SU-DHL-6 (cell line): ENCODE results near the gene FKBP1A.

ENCODE experiments used
- H2AFZ ChIP-seq: fragments of 200-600 bp; sonication (generic); 2 replicates; pipeline ENCODE4 v1.6.1; 2014; ENCODE audit warnings: low read depth, mild to moderate bottlenecking, moderate library complexity, mixed read lengths, antibody characterized with exemption, low read length; ENCODE audit not compliant: severe bottlenecking
- H3F3A ChIP-seq: fragments of 200-600 bp; shearing (Covaris generic); 2 replicates; pipeline ENCODE4 v1.6.0; 2016; ENCODE audit warnings: antibody characterized with exemption, mild to moderate bottlenecking; ENCODE audit not compliant: insufficient read depth
- H3K27ac ChIP-seq: fragments of 200-600 bp; sonication (generic); 2 replicates; pipeline ENCODE4 v1.5.1; 2016; ENCODE audit warnings: low read depth, mild to moderate bottlenecking, low read length, moderate library complexity, mixed read lengths
- H3K27me3 ChIP-seq: fragments of 200-600 bp; sonication (generic), shearing (Covaris generic); 2 replicates; pipeline ENCODE4 v1.6.0; 2014; ENCODE audit warnings: mild to moderate bottlenecking, low read length
- H3K36me3 ChIP-seq: fragments of 200-600 bp; sonication (generic); 2 replicates; pipeline ENCODE4 v1.6.1; 2014; ENCODE audit warnings: mild to moderate bottlenecking, low read length, mixed read lengths
- H3K4me2 ChIP-seq: fragments of 300-600, 200-600 bp; shearing (Covaris generic), sonication (generic); 2 replicates; pipeline ENCODE4 v1.6.0; 2014; ENCODE audit warnings: low read length, low read depth, mild to moderate bottlenecking; ENCODE audit not compliant: poor library complexity, severe bottlenecking
- H3K4me3 ChIP-seq: fragments of 200-600 bp; sonication (generic); 2 replicates; pipeline ENCODE4 v1.5.1; 2014; ENCODE audit warnings: antibody characterized with exemption, low read length, mild to moderate bottlenecking, mixed read lengths; ENCODE audit not compliant: insufficient read depth, poor library complexity, severe bottlenecking
- H3K79me2 ChIP-seq: fragments of 200-600 bp; sonication (generic); 2 replicates; pipeline ENCODE4 v1.6.1; 2014; ENCODE audit warnings: mild to moderate bottlenecking, low read length, moderate library complexity; ENCODE audit not compliant: insufficient read depth
- H3K9ac ChIP-seq: fragments of 200-600 bp; sonication (generic); 2 replicates; pipeline ENCODE4 v1.7.0; 2014; ENCODE audit warnings: mild to moderate bottlenecking, low read length
- H3K9me2 ChIP-seq: fragments of 200-600 bp; sonication (generic); replicated peaks from 2 replicates; pipeline ENCODE4 v1.6.1; 2014; ENCODE audit warnings: low read length; ENCODE audit not compliant: insufficient read depth
- H3K9me3 ChIP-seq: fragments of 200-600 bp; sonication (generic); 2 replicates; pipeline ENCODE4 v1.6.1; 2014; ENCODE audit warnings: low read length, mixed read lengths; ENCODE audit not compliant: insufficient read depth
- H4K20me1 ChIP-seq: fragments of 200-600 bp; sonication (generic); 2 replicates; pipeline ENCODE4 v1.6.1; 2014; ENCODE audit warnings: low read depth, mild to moderate bottlenecking, antibody characterized with exemption, low read length, moderate library complexity, mixed read lengths
- EZH2phosphoT487 ChIP-seq: fragments of 200-600 bp; sonication (generic), shearing (Covaris generic); conservative IDR thresholded peaks from 2 replicates; pipeline ENCODE4 v1.6.1; 2018; ENCODE audit warnings: mild to moderate bottlenecking, antibody characterized with exemption, low read length, moderate library complexity, mixed read lengths
- TF ChIP-seq, protein P1 (sequence below): fragments of 200-600 bp; sonication (generic); IDR thresholded peaks from one replicate; pipeline ENCODE4 v1.5.1; 2017; ENCODE audit warnings: antibody characterized with exemption, mild to moderate bottlenecking, low read length, moderate library complexity; ENCODE audit not compliant: insufficient read depth, poor library complexity, severe bottlenecking

Gene FKBP1A

DNA sequence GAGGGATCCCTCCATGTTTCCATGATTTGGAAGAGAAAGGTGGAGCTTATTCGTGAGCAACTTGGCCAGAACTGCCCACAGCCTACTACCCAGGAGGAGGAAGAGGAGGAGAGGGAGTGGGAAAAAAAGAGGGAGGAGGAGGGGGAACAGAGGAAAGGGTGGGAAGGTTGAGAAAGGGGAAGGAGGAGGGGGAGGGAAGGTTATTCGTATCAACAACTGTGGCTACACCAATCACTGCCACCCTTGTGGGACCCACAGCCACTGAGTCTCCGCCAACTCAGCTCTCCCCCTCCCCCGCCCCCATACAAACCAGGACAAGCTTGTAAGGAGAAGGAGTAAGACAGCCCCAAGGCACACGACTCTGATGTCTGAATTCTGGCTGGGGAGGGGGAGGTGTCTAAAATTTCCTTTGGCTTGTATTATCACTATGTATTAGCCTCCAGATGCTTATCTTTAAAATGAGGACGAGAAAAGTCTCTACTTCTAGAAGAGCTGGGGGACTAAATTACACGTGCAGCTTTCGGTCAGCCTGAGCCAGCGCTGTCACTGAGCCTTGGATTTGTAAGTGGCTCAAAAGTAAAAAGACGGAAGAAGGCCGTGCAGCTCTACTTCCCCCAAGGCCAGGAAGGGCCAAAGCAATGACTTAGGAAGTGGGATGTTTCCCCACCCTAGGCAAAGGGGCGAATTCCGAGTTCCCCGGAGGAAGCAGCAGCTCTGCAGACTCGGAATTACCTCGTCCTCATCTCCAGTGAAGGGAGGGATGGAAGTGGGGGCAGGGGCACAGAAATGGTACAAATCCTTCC lies 1.0 kb downstream of the FKBP1A start:
- no peaks in the 10 kb centered on the region; the same call in 1 of the 2 replicates for H4K20me1 ChIP-seq

DNA sequence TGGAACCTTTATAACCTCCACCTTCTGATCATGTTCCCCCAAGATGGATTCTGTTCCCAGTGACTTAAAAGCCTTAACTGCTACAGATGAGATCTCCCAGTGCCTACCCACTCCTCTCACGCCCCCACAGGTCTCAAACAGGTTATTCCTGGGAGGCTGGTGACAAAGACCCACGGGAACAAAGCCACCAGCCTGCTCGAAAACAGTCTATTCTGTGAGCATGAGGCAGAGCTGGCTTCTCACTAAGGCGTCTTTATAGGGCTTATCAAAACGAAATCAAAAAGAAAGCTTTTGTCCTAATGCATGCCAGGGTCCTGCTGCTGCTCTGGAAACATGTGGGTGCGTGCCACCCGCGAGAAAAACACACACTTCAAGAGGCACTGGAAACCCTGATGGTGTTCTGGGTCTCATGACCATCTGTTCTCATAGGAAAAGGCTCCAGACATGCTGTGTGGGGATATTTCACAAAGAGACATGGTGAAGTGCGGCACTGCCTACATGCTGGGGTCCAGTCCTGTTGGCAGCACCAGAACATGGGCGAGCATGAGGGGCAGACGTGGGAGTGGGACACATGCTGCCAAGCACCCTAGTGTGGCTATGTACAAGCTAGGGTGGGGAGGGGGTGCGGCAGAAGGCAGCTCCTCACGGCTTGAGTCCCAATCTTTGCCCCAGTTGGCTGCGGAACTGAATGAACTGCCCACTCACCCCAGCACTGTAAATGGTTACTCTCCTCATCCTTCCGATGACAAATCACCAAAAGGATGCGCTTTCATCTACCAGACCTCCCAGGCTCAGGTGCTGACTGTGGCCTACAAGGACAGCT lies 2.1 kb downstream of the FKBP1A start:
- no peaks in the 10 kb centered on the region for H3K36me3 ChIP-seq
- peaks cover 68% of the 10 kb centered on the region for H3K79me2 ChIP-seq
- H3K9me2 ChIP-seq, result no peaks in the 10 kb centered on the region
- peak overlapping the region; percentile 74 for H3K4me2 ChIP-seq
- no peak overlapping the region for H3K4me3 ChIP-seq
- peak overlapping the region; percentile 93 for H3K9ac ChIP-seq
- H3K27ac ChIP-seq, result no peak overlapping the region
- H2AFZ ChIP-seq, result no peak overlapping the region
- H3K27me3 ChIP-seq, result no peaks in the 10 kb centered on the region
- H3K9me3 ChIP-seq, result no peaks in the 10 kb centered on the region
- no peaks in the 10 kb centered on the region for H3F3A ChIP-seq
- no peaks in the 10 kb centered on the region; the same call in 1 of the 2 replicates for H4K20me1 ChIP-seq
- no peak for TF ChIP-seq EZH2phosphoT487
- TF ChIP-seq, protein P1, sequence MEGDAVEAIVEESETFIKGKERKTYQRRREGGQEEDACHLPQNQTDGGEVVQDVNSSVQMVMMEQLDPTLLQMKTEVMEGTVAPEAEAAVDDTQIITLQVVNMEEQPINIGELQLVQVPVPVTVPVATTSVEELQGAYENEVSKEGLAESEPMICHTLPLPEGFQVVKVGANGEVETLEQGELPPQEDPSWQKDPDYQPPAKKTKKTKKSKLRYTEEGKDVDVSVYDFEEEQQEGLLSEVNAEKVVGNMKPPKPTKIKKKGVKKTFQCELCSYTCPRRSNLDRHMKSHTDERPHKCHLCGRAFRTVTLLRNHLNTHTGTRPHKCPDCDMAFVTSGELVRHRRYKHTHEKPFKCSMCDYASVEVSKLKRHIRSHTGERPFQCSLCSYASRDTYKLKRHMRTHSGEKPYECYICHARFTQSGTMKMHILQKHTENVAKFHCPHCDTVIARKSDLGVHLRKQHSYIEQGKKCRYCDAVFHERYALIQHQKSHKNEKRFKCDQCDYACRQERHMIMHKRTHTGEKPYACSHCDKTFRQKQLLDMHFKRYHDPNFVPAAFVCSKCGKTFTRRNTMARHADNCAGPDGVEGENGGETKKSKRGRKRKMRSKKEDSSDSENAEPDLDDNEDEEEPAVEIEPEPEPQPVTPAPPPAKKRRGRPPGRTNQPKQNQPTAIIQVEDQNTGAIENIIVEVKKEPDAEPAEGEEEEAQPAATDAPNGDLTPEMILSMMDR, result no peak

More for the DNA sequence above, 1.0 kb downstream of the FKBP1A start:
- Histone ChIP-seq H2AFZ (no peak overlapping the region), H3F3A (no peaks in the 10 kb centered on the region), H3K36me3 (no peaks in the 10 kb centered on the region), H3K9me3 (no peaks in the 10 kb centered on the region), H3K4me2 (peak overlapping the region; percentile 74), H3K79me2 (peaks cover 58% of the 10 kb centered on the region), H3K4me3 (peak overlapping the region; percentile 81), H3K27ac (peak overlapping the region; percentile 54; the same call in 1 of the 2 replicates), H3K27me3 (no peaks in the 10 kb centered on the region), H3K9me2 (no peaks in the 10 kb centered on the region), H3K9ac (peak overlapping the region; percentile 93)
- TF ChIP-seq, protein P1, result no peak
- TF ChIP-seq EZH2phosphoT487, result no peak

DNA sequence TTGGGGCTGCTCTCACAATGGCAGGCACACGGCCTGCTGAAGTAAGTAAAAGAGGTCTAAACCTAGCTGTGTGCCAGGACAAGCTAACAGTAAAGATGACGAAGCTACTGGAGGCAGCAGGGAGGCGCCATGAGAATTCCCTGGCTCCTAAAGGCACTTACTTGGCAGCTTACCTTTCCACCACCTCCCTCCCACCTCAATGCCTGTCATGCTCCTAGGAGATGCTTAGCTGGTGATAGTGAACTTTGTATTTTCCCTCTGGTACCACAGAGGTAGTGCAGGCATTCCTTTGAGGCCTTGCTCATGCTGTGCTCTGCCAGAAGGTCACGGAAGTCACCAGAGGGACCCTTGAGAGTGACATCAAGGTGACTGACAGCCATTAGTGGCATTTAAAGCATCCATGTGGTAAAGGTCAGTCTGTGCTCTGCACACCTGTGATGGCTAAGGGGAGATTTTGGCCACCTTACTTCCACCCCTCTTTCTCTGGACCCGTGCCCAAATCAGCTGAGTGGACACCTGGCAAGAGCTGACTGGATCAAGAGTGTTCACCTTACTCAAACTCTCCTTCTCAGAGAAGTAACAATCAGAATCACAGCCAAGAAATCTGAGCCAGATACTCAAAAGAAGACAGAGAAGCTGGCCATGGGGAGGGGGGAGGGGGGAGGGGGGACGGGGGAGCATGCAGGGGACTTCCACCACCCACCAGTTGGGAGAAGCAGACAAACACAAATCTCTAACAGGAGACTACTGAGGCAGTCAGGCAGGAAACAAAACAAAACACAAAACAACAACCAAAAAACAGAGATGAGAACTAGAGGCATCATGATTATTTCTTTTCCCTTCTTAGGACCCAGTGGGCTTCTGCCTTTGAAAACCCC lies 2.9 kb downstream of the FKBP1A start:
- Histone ChIP-seq H3K4me2 (peak overlapping the region; percentile 74), H2AFZ (no peak overlapping the region), H3K36me3 (no peaks in the 10 kb centered on the region), H4K20me1 (no peaks in the 10 kb centered on the region; the same call in 1 of the 2 replicates), H3K9ac (peak overlapping the region; percentile 12; the same call in 1 of the 2 replicates), H3K9me3 (no peaks in the 10 kb centered on the region), H3K27me3 (no peaks in the 10 kb centered on the region), H3K79me2 (peaks cover 77% of the 10 kb centered on the region), H3F3A (no peaks in the 10 kb centered on the region), H3K9me2 (no peaks in the 10 kb centered on the region), H3K27ac (no peak overlapping the region), H3K4me3 (no peak overlapping the region)
- TF ChIP-seq, protein P1, result no peak
